Glomerular endothelial cell (primary cell): ENCODE results near the gene ESF1. TPM values are rescaled to one million over a fixed set of nuclear protein-coding genes. Genes with fewer than 3 reads are reported as not detected.
"Not testable (repeated sequence)": the region's sequence is repeated elsewhere in the genome, so short reads cannot be mapped to it uniquely, and the experiment has no call there.

Experiments
- DNase-seq: peaks from one replicate; pipeline ENCODE4 v3.0.0-alpha.2; 2011; ENCODE audit warnings: low read depth, low spot score; ENCODE audit errors: extremely low read depth
- total RNA-seq: library from RNA; depleted of rRNA; stranded (reverse); fragments of >200 nt; gene quantifications from 2 replicates; pipeline ENCODE4 v1.2.3, GENCODE V29; 2015

ESF1 gene
- total RNA-seq, 1 donor from 2014 or later, result 10.9 TPM

- DNase-seq, result no peak
Measured at GRCh38 chr20:13739731-13740649, 44.7 kb downstream of the ESF1 start.

- DNase-seq, result not testable (repeated sequence)
Measured at GRCh38 chr20:13738187-13738586, 46.5 kb downstream of the ESF1 start.

DNA sequence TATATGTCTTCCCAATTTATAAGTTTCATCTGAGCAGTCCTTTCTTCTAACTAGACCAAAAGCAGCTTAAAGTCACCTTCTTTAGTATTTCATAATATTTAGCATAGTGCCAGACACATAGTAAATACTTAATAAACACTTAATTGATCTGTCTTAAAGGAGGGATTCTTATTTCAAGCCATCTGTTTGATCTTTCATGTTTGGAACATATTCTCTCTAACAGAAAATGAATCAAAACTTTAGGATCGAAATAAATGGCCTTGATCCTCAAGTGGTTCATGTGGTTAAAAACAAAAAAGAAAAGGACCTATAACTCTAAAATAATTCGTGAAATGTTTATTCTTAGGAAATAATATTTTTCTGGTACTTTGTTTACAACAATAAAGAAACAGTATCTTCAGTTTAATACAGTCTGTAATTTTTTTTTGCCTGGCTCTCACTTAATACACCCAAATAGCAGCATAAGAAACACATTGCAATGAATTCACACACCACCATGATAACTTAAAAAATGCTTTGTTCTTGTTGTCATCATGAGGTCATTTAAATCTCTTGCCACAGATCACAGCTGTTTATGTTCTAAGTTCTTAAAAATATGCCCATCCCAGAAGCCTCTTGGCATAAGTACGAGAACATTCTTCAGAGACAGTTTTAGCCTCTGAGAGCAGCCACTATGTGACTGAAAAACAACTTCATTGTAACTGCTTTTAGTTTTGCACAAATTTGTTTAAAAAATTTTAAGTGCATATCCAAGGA is 48.1 kb downstream of the ESF1 start:
- no peak for DNase-seq

- DNase-seq, result no peak
Measured at GRCh38 chr20:13735826-13736225, 48.9 kb downstream of the ESF1 start.

- no peak for DNase-seq
Measured at GRCh38 chr20:13723011-13723410, 61.7 kb downstream of the ESF1 start.

DNA sequence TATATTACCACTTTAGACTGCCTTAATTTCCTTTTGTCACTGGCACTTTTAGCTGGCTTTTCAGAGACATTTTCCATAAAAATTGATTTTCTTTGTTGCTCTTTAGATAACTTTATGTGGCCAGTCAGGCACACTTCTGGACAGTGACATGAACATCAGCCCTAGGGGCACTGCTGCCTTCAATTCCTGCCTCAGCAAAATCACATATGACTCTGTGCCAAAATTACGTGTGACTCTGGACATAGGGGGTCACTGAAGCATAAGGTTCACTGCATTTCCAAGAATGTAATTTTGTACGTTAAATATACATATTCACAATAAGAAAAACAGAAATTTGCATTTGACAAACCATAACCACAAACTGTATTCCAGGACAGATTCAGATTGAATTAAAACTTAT is 66.5 kb downstream of the ESF1 start:
- DNase-seq, result no peak

GRCh38 chr20:13717631-13718044 is 67.1 kb downstream of the ESF1 start:
- no peak for DNase-seq

GRCh38 chr20:13715171-13715570 is 69.5 kb downstream of the ESF1 start:
- DNase-seq, result no peak

DNA sequence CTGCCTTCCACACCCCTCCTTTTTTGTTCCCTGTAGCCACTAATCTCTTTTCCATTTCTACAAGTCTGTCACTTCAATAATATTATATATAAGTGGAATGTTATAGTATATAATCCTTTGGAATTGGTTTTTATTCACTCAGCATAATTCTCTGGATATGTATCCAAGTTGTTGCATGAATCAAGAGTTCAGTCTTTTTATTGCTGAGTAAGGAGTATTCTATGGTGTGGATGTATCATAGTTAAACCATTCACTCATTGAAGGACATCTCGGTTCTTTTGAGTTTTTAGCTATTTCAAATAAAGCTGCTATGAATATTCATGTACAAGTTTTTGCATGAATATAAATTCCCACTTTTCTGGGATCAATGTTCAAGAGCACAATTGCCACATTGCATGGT is 76.5 kb downstream of the ESF1 start:
- DNase-seq, result no peak

GRCh38 chr20:13703265-13703664 is 81.5 kb downstream of the ESF1 start:
- no peak for DNase-seq

DNA sequence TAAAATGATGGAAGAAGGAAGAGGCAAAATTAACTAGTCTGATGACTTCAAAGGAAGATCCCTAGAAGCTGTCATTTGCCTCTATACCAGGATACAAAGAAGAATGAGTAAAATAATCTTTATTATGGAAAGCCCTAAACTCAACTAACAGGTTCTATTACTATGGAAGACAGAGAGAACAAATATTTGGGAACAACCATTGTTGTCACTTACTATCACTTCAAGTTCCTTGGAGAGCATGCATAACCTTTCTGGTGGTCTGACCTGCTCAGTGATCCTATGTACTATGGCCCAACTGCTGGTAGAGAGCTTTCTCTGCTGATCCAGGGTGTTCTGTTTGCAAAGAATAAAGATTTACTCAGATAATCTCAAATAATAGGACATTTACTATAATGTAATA is 83.2 kb downstream of the ESF1 start:
- no peak for DNase-seq

DNA sequence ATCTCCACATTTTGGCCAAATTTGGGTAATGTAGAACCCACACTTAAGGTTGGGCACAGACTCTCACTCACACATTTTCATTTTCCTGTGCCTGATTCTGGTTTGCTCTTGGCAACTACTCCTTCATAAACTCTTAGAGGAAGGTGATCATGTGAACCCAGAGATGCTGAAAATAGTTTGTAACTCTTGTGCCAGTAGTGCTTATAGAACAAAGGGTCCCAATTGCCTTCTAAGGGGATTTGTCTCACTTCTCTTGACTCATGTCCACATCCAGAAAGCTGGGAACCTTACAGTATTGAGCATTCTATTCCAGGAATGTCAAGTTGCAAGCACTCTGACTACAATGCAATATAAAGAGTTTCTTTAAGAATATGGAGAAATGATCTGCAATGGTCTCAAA is 84.0 kb downstream of the ESF1 start:
- DNase-seq, result no peak

- DNase-seq, result no peak
Measured at GRCh38 chr20:13694420-13695150, 90.1 kb downstream of the ESF1 start.

- DNase-seq, result no peak
Measured at GRCh38 chr20:13692802-13693736, 91.7 kb downstream of the ESF1 start.

DNA sequence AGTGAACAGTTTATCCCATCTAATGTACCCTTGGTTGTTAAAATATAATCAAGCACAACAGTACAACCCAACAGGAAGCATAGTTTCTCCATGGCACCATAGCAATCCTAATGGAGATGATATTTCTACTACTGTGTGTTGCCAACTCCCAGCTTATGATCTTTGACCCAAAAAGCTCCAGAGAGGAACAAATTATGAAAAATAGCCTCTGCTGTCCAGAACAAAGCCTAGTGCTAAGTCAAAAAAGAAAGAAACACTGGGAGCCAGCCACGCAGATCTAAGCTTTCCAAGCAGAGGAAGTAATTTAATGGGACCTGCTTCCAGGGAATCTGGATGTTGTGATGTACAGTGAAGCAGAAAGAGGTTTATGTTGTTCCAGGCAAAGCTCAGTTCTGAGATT is 93.8 kb downstream of the ESF1 start:
- DNase-seq, result no peak

DNA sequence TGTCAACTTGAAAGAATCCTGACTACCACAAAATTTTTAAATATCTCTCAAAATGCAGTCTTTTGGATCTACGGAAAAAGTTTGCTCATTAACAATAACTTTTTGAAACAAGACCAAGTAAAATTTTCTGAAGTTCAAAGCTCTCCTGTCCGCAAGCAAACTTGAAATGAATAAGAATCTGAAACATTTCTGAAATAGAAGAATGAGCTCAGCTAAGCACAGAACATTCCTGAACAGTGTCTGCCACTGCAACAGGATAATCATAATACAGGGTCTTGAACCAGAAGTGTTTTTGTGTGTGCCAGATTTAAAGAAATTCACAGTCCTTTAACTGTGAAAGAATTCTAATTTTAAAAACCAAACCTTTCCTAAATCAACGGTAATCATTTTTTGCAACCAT is 96.9 kb downstream of the ESF1 start:
- no peak for DNase-seq

GRCh38 chr20:13685623-13686022 is 99.1 kb downstream of the ESF1 start:
- DNase-seq, result no peak

DNA sequence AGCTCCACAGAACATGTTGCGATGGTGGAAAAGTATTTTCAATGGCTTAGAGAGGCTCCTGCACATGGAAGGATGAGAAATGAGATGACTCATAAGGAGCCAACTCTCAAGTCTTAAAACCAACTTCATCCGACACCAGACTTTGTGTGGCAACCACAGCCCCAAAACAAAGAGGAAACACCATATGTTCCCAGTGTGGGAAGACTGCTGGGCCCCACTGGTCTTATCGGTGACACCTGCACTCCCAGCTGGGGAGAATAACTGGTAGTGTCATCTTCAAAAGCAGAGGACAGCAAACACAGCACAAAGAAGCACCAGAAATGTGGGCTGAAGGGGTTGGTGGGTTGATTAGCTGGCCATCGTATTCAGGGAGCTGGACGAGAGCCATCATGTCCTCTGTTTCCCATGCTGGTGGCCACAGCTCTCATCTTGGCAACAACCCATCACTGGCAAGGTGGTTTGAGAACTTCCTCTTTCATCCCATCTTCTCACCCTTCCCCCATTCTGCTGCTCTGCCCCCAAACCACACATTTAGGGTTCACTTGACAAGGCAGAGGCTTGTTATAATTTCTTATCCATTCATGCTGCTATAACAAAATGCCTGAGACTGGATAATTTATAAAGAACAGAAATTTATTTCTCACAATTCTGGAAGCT is 100.0 kb downstream of the ESF1 start:
- DNase-seq, result no peak

GRCh38 chr20:13683833-13684232 is 100.9 kb downstream of the ESF1 start:
- DNase-seq, result no peak
